GM18502 (cell line): ENCODE results near the gene PLAGL2.
"Not testable (repeated sequence)": the region's sequence is repeated elsewhere in the genome, so short reads cannot be mapped to it uniquely, and the experiment has no call there.

ENCODE experiments used
- ATAC-seq: cut with Tn5 transposase; IDR thresholded peaks from one replicate; pipeline ENCODE4 v1.9.1; 2021; ENCODE audit warnings: mild to moderate bottlenecking; ENCODE audit not compliant: unreplicated experiment, poor library complexity

PLAGL2 gene

GRCh38 chr20:32186506-32186905 is 21.0 kb downstream of the PLAGL2 start:
- no peak for ATAC-seq

- ATAC-seq = no peak
These were observed 22.5 kb downstream of the PLAGL2 start for GRCh38 chr20:32184961-32185603.

GRCh38 chr20:32183947-32184635 is 23.5 kb downstream of the PLAGL2 start:
- ATAC-seq = no peak

- no peak for ATAC-seq
These were observed 25.9 kb downstream of the PLAGL2 start for GRCh38 chr20:32181606-32182005.

GRCh38 chr20:32179934-32180333 is 27.6 kb downstream of the PLAGL2 start:
- ATAC-seq = no peak

GRCh38 chr20:32179515-32179914 is 28.0 kb downstream of the PLAGL2 start:
- no peak for ATAC-seq

GRCh38 chr20:32177696-32178095 is 29.8 kb downstream of the PLAGL2 start:
- ATAC-seq = not testable (repeated sequence)

GRCh38 chr20:32168184-32168910 is 39.2 kb downstream of the PLAGL2 start:
- no peak for ATAC-seq

- ATAC-seq = no peak
These were observed 40.0 kb downstream of the PLAGL2 start for GRCh38 chr20:32167552-32167951.

GRCh38 chr20:32165836-32166545 is 41.6 kb downstream of the PLAGL2 start:
- no peak for ATAC-seq

- ATAC-seq = no peak
These were observed 42.4 kb downstream of the PLAGL2 start for GRCh38 chr20:32164984-32165735.

- no peak for ATAC-seq
These were observed 43.6 kb downstream of the PLAGL2 start for GRCh38 chr20:32163951-32164350.

- no peak for ATAC-seq
These were observed 45.2 kb downstream of the PLAGL2 start for GRCh38 chr20:32162351-32162750.

- no peak for ATAC-seq
These were observed 47.2 kb downstream of the PLAGL2 start for GRCh38 chr20:32160341-32160740.

GRCh38 chr20:32159766-32160221 is 47.7 kb downstream of the PLAGL2 start:
- no peak for ATAC-seq

GRCh38 chr20:32158943-32159660 is 48.4 kb downstream of the PLAGL2 start:
- ATAC-seq = no peak

GRCh38 chr20:32158351-32158750 is 49.2 kb downstream of the PLAGL2 start:
- ATAC-seq = no peak

- no peak for ATAC-seq
These were observed 49.9 kb downstream of the PLAGL2 start for GRCh38 chr20:32157611-32158010.
